Osteocyte (in vitro differentiated cells): ENCODE results near the gene EPHB2. TPM values are rescaled to one million over a fixed set of nuclear protein-coding genes. Genes with fewer than 3 reads are reported as not detected.

Experiments
- DNase-seq: peaks from one replicate; pipeline ENCODE4 v3.0.0; 2021; ENCODE audit warnings: mixed read lengths; ENCODE audit not compliant: unreplicated experiment; ENCODE audit errors: extremely low spot score
- H3K27ac Mint-ChIP-seq: one replicate; pipeline ENCODE4 v1.8.0; 2021; ENCODE audit warnings: mild to moderate bottlenecking, mixed read lengths; ENCODE audit not compliant: unreplicated experiment
- H3K27me3 Mint-ChIP-seq: one replicate; pipeline ENCODE4 v1.8.0; 2021; ENCODE audit warnings: mixed read lengths; ENCODE audit not compliant: unreplicated experiment
- H3K36me3 Mint-ChIP-seq: one replicate; pipeline ENCODE4 v1.8.0; 2021; ENCODE audit warnings: mixed read lengths; ENCODE audit not compliant: unreplicated experiment
- H3K4me1 Mint-ChIP-seq: one replicate; pipeline ENCODE4 v1.8.0; 2021; ENCODE audit warnings: mixed read lengths; ENCODE audit not compliant: unreplicated experiment
- H3K4me3 Mint-ChIP-seq: one replicate; pipeline ENCODE4 v1.8.0; 2021; ENCODE audit warnings: mild to moderate bottlenecking, moderate library complexity, mixed read lengths; ENCODE audit not compliant: unreplicated experiment
- H3K9me3 Mint-ChIP-seq: one replicate; pipeline ENCODE4 v1.8.0; 2021; ENCODE audit warnings: mixed read lengths; ENCODE audit not compliant: unreplicated experiment
- total RNA-seq: library from RNA; stranded (reverse); gene quantifications from 2 replicates; pipeline ENCODE4 v1.2.1, GENCODE V29; 2021
- TF ChIP-seq, protein P1 (sequence below): fragments of 200-600 bp; sonication (generic); IDR thresholded peaks from 2 replicates; pipeline ENCODE4 v1.5.0; 2021; ENCODE audit warnings: antibody characterized with exemption, mild to moderate bottlenecking, moderate library complexity

The EPHB2 gene
- total RNA-seq, 1 donor from 2014 or later, result 32.5 TPM

DNA sequence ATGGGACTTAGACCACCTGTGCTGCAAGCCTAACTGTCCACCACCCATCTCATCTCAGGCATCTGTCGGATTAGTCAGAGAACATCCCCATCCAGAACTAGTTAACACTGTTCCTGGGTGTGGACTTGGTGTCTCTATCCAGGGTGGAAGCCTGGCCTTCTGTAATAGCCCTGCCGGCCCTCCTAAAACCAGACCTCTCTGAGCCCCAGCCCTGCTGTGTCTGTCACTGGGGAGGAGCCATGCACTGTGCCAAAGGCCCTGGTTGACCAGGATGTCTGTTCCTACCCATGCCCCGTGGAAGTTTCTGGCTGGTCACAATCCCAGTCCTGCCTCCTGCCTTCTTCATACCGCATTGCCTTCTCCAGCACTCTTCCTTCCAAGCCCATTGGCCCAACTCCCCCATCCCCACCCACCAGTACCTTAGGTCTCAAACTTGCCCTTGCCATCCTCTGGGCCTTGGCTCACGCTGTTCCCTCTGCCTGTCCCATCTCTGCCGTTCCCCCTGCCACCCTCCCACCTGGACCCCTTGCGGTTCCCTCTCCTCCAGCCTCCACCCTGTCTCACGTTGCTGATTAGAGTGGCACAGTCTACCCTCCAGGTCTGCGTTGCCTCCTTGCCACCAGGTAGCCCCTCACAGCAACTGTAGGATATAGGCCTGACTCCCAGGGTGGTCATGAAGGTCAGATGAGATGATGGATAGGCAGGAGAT is 105.6 kb downstream of the EPHB2 start:
- Mint-ChIP-seq H3K4me1 (peaks cover 1% of the 10 kb centered on the region), H3K27me3 (no peaks in the 10 kb centered on the region), H3K27ac (no peak overlapping the region), H3K9me3 (no peaks in the 10 kb centered on the region), H3K4me3 (no peak overlapping the region), H3K36me3 (no peaks in the 10 kb centered on the region)
- no peak for DNase-seq
- TF ChIP-seq, protein P1, sequence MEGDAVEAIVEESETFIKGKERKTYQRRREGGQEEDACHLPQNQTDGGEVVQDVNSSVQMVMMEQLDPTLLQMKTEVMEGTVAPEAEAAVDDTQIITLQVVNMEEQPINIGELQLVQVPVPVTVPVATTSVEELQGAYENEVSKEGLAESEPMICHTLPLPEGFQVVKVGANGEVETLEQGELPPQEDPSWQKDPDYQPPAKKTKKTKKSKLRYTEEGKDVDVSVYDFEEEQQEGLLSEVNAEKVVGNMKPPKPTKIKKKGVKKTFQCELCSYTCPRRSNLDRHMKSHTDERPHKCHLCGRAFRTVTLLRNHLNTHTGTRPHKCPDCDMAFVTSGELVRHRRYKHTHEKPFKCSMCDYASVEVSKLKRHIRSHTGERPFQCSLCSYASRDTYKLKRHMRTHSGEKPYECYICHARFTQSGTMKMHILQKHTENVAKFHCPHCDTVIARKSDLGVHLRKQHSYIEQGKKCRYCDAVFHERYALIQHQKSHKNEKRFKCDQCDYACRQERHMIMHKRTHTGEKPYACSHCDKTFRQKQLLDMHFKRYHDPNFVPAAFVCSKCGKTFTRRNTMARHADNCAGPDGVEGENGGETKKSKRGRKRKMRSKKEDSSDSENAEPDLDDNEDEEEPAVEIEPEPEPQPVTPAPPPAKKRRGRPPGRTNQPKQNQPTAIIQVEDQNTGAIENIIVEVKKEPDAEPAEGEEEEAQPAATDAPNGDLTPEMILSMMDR, result no peak

DNA sequence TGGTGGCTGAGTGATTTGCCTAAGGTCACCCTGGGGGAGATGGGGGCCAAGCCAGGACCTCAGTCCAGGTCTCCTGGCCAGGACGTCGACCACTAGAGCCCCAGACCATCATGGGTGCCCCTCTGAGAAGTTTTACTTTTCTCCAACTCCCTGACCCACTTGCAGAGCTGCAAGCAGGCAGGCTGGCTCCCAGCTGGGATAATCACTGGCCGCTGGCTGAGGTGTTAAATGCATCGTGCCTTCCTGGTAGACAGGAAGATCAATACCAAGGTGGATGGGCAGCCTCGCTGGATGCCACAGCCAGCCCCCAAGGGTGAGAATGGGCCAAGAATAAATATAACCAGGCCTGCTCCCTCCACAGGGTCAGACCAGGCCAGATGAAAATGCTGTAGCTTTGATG is 106.2 kb downstream of the EPHB2 start:
- H3K36me3 Mint-ChIP-seq, result no peaks in the 10 kb centered on the region
- no peak overlapping the region for H3K4me3 Mint-ChIP-seq
- H3K27me3 Mint-ChIP-seq, result no peaks in the 10 kb centered on the region
- no peak for DNase-seq
- no peak overlapping the region for H3K27ac Mint-ChIP-seq
- H3K9me3 Mint-ChIP-seq, result no peaks in the 10 kb centered on the region
- H3K4me1 Mint-ChIP-seq, result peaks cover 1% of the 10 kb centered on the region
- TF ChIP-seq, protein P1, result no peak

DNA sequence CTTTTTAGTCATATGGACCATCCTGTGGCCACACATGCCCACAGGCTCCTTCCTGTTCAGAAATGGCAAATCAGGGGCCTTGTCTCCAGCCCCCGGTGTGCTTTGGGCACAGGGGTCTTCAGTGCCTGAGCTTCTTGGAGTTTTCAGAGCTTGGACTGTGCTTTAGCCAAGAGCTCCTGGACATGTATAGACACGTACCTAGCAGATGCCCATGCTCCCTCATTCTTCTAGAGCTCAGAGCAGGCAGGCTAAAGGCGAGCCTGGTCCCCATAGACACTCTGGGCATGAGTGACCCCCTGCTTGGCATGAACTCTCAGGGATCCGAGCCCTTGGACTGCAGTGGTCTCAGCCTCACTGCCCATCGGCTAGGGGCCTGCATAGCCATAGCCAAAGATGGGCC is 106.8 kb downstream of the EPHB2 start:
- Mint-ChIP-seq H3K4me1 (peaks cover 1% of the 10 kb centered on the region), H3K27me3 (no peaks in the 10 kb centered on the region), H3K36me3 (no peaks in the 10 kb centered on the region), H3K9me3 (no peaks in the 10 kb centered on the region), H3K4me3 (no peak overlapping the region), H3K27ac (no peak overlapping the region)
- DNase-seq, result no peak
- TF ChIP-seq, protein P1, result no peak

DNA sequence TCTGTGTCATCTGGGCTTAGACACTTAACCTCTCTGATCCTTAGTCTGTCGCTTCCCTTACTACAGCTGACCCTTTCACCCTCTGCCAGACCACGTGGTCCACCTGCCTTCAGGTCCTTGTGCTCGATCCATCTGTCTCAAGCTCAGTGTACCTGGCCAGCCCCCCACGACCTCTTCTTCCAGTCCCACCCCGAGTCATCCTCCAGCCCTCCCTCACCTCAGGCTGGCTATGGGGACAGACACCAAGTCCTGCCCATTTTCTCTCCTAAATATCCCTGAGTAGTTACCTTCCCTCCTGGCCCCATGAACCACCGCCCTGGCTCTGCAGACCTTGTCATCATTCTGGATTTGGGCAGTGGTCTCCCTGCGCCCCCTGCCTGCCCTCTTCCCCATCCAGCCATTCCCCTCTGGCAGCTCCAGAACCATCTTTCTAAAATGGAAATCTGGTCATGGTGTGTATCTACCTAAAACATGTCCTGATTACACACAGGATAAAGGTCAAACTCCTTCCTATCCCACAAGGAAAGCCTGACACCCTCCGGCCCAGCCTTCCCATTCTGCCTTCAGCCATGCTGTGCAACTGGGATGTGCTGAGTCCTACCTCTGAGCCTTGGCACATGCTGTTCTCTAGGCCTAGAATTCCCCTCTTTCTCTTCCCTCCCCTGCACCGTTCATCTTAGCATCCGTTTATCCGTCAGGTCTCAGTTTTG is 107.6 kb downstream of the EPHB2 start:
- Mint-ChIP-seq H3K9me3 (no peaks in the 10 kb centered on the region), H3K4me3 (no peak overlapping the region), H3K36me3 (no peaks in the 10 kb centered on the region), H3K4me1 (peaks cover 1% of the 10 kb centered on the region), H3K27me3 (no peaks in the 10 kb centered on the region), H3K27ac (no peak overlapping the region)
- no peak for DNase-seq
- TF ChIP-seq, protein P1, result no peak

DNA sequence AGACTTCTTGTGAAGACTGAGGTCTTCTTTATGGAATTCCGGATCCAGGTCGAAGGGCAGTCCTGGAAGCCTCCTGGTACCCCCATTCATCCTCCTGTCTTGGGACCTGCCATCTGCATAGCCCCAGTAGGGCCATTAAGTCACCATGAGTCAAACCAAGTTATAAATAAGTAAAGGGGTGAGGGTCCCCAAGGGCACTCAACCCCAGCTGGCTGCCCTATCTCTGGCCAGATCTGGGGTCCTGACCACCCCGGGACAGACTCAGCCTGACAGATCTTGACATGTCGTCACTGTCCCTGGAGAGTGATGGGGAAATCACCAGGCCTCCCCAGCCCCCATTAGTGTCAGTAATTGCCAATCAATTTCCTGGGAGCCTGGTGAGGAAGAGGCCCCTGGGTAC is 108.7 kb downstream of the EPHB2 start:
- Mint-ChIP-seq H3K27ac (no peak overlapping the region), H3K36me3 (no peaks in the 10 kb centered on the region)

More for the DNA sequence above, 108.7 kb downstream of the EPHB2 start:
- Mint-ChIP-seq H3K9me3 (no peaks in the 10 kb centered on the region), H3K27me3 (no peaks in the 10 kb centered on the region), H3K4me3 (no peak overlapping the region), H3K4me1 (peaks cover 3% of the 10 kb centered on the region)
- TF ChIP-seq, protein P1, result no peak
- no peak for DNase-seq
